ENCODE measurements around the gene KCNK13.
A peak's percentile ranks its signal among the peaks of the same experiment; 100 is the strongest.
"Not testable (repeated sequence)": the region's sequence is repeated elsewhere in the genome, so short reads cannot be mapped to it uniquely, and the experiment has no call there.

Gene KCNK13

DNA sequence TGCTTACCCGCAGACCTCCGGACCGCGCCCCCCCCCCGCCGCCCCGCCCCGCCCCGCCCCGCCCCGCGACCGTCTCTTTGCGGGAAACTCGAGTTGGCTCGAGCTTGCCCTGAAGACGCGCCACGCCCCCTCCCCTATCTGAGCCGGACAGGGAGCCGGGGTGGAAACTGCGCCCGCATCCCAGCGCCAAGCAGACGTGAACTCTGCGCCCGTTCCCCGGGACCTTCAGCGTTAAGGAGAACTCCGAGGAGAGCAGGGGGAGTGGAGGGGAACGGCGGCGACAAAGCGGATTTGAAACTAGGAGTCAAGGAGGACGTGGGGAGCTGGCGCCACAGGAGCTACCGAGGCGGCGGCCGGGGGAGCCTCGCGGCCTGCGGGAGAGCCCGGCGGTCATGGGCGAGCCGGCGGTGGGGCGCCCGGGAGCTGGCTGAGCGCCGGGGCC lies at the start of gene KCNK13:
Gene KCNK13 (plus strand): TSS at position 310 of the 442 bp plus-strand sequence. CDS start 212 bp downstream, outside the sequence.
- DNase-seq, result no peak

DNA sequence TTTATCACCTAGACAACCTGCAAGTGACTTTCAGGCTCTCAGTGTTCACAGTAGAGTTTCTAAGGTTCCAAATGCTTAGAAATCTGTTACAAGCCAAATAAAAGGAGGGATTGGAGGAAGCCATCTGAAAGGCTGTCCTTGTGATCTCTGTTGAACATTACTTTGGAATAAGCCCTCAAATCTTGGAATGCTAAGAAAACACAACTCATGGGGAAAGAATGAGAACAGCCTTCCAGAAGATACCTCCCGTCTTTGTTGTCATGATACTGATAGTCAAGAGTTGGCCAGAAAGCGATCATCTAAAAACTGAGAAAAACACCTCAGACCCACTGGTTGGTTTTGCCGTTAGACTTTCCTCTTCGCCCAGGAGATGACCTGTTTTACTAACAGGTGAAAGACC lies 44.4 kb upstream of the KCNK13 start:
- DNase-seq, result no peak

DNA sequence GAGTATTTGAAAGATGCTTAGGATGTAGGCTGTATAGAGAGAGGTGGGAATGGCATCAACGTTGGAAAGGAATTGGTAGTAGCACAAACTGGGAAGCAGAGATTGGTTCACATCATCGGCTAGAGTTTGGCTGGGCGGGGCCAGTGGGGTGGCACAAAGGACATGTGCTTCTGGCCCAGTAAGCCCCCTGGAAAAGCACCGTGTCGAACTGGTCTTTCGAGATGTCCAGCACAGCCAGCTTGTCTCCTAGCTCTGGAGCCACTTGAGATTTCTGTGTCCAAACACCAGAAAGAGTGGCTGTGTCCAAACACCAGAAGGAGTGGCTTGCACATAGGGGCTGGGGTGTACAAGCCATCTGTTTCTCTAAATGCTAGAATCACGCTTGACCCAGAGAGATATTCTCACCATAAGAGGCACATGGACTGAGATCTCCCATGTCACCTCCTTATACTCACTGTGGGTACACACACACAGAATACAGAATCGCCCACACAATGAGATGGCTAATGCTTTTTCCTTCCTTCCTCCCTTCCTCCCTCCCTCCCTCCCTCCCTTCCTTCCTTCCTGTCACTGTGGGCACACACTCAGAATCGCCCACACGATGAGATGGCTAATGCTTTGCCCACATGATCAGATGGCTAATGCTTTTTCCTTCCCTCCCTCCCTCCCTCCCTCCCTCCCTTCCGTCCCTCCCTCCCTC lies 41.8 kb upstream of the KCNK13 start:
- DNase-seq, result no peak

DNA sequence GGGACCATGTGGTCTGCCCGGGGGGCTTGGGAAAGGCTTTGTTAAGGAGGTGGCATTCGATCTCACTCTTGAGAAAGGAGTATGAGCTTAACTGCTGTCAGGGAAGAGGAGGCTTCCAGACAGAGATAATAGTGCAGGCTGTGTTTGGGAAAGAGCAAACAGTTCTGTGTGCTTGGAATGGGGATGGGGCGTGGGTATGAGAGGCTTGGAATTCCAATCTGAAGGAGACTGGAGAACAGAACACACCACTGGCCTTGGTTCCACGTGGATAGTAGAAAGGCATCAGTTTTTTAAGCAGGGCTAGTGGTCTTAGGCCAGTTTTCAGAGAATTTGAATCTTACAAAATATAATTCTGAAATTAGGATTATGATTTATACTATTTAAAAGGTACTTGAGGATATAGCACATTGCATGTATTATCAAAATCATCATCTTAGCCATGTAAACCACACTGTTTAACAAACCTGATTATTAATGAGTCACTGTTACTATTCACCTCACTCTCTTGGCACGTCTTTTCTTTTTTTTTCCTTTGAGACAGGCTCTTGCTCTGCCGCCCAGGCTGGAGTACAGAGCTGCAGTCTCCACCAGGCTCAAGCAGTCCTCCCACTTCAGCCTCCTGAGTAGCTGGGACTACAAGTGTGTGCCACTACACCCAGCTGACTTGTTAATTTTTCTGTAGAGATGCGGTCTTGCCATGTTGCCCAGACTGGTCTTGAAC lies 38.5 kb upstream of the KCNK13 start:
- DNase-seq, result no peak

DNA sequence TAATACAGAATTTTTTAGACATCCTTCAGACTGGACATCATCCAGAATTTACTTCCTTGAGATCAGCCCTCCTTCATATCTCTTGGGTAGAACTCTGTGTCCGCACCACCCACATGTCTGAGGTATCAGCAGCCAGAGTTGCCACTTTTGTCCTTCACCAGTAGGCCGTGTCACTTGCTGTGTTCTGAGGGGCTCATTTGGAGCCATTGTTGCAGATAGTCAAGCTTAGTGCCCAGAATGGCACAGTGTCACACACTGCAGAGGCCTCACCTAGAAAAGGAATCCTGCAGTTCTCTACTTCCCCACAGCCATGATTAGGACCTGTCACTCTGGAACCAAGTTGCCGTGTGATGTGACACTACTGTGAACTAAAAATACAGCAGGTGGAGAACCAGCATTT lies 36.9 kb upstream of the KCNK13 start:
- DNase-seq, result no peak

DNA sequence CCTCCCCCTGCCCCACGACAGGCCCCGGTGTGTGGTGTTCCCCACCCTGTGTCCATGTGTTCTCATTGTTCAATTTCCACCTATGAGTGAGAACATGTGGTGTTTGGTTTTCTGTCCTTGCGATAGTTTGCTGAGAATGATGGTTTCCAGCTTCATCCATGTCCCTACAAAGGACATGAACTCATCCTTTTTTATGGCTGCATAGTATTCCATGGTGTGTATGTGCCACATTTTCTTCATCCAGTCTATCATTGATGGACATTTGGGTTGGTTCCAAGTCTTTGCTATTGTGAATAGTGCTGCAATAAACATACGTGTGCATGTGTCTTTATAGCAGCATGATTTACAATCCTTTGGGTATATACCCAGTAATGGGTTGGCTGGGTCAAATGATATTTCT lies 35.2 kb upstream of the KCNK13 start:
- not testable (repeated sequence) for DNase-seq

DNA sequence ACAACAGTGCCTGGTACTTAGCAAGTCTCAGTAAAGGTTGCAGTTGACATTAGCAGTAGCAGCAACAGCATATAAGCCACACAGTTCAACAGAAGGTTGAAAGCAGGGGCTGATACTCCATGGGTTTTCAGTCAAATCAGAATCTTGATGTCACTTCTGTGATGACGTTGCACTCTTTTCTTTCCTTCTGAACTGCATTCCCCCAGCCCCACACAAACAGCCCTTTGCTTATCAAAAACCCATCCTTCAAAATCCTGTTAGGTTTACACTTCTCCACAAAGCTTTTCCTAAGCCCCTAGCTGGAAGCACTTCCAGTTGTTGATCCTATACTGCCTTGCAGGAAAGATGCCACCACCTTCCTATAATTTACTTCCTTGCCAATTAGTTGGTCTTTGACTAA lies 34.0 kb upstream of the KCNK13 start:
- no peak for DNase-seq

DNA sequence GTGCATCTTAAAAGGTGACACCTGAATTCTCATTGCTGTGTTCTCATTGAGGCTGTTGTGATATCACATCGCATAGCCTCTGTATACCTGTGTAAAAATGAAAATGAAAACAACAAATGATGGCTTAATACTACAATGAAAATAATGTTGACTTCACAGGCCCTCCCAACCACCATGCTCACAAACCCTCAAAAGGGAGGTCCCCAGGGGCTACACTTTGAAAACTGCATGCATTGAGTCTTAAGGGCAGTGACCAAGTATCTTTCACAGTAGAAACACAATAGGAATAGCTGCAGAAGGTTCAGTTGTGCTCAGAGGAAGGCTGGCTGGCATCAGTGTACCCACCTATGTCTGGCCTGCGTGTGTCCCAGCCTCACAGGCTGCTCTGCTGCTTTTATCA lies 27.6 kb upstream of the KCNK13 start:
- no peak for DNase-seq

DNA sequence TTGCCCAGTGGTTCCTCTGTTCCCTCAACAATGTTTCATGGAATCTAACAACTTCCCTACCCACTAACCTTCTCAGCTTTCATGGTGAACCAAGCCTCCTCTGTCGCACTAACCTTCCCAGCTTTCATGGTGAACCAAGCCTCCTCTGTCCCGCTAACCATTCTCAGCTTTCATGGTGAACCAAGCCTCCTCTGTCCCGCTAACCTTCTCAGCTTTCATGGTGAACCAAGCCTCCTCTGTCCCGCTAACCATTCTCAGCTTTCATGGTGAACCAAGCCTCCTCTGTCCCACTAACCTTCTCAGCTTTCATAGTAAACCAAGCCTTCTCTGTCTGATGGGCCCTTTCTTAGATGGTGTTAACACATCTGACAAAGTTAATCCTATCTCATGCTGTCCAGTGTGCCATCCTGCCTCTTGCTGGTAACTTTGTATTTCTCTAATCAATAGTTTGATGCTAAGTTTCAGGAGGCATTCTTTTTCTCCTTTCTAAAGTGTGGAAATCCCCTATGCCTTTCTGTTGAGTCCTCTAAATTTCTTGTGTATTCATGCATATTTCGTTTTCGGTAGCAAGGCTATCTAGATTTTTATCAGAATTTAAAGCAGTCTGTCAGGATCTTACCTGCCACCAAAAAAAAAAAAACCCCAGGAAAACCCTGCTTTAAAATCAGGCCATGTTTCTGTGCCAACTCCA lies 26.8 kb upstream of the KCNK13 start:
- DNase-seq, result no peak

DNA sequence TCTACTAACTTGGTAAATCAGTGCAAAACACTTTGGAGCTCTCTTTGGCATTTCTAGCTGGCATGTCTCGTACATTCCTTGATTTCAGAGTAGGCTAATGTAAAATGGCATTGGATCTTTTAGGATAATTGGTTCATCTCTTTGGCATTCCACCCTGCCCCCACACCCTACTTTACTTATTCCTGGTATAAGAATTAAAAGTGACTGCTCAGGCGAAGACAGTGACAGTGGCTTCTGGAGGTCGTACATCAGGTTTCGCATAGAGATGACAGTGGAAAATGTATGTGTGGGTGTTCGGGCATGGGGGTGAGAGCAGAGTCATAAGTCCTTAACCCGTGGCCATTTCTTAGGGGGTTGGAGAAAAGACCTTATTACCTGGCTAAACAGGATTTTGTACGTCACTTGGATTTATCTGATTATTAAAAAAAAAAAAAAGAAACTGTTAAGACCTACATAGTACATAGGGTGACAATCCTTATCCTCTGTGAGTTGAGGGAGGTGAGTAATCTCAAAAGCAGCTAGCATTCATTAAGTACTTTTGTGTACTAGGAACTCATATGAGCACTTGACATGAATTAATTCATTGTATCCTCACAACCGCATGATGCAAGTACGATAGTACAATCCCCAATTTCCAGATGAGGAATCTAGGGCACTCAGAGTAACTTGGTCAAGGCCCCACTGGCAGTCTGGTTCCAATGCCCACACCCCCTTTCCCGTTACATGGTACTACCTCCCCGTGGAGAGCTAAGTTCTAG lies 22.4 kb upstream of the KCNK13 start:
- DNase-seq, result no peak

DNA sequence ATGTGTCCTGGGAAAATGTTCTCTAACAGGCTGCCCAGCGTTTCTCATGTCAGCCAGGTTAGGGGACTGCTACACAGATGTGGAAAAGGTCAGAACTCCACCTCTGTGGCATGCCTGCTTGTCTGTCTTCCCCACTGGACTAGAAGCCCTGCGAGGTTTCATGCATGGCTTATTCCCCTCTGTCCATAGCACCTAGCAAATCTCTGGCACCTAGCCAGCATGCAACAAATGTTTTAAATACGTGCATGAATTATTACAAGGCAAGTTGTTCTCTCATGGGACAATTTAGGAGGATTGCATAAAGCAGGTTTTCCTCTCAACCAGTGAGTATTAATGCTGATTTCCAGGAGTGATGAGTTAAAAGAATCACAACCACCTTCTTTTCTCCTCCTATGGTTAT lies 21.4 kb upstream of the KCNK13 start:
- DNase-seq, result no peak

DNA sequence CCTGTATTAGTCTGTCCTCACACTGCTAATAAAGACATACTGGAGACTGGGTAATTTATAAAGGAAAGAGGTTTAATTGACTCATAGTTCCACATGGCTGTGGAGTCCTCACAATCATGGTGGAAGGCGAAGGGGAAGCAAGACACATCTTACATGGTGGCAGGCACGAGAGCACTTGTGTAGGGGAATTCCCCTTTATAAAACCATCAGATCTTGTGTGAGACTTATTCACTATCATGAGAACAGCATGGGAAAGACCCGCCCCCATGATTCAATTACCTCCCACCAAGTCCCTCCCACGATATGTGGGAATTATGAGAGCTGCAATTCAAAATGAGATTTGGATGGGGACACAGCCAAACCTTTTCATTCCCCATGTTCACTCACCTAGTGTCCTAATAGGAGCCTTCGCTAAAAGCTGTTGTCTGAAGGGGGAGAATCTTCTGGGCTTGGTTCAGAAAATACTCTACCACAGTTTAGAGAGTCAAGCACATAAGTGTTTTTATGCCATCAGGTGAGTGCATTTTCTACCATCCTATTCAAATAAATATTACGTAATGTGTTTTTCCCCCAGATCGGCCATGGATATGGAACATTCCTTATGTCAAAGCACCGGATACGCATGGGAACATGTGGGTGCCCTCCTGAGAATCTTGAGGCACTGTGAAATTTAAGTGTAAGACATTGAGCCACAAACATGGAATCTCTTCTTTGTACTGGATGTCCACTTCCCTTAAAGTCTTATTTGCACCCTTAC lies 19.1 kb upstream of the KCNK13 start:
- DNase-seq, result no peak

DNA sequence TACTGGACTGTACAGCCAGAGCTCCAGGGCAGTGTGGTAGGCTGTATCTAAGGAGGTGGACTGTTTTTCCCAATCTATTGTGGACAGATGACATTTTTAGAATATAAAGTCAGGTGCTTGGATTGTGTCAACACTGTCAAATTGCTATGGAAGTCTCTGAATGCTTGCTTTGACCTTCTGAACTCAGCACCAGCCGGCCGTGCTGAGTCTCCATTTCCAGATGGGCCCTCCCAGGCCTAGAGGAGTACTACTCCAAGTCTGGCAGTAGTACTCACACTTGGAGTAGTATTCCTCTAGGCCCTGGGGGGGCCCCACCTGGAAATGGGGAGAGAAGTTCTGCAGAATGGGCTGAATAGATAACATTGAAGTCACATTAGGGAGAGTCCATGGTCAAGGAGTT lies 16.2 kb upstream of the KCNK13 start:
- no peak for DNase-seq

DNA sequence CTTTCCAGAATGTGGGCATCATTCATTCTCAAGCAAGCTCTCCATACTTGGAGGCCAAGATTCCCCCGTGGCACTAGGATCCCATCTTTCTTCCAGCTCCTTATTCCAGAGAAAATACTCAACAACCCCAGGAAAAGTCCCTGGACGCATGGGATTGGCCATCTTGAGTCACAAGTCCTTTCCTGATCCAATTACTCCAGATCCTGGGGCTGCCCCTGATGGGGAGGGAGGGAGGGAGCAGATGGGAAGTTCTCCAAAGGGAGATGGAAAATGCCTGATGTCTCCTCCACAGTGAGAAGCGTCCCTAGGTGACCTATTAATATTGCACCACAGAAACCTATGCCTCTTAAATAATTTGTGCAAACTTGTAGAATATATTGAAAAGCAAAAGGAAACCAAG lies 12.4 kb upstream of the KCNK13 start:
- no peak for DNase-seq

DNA sequence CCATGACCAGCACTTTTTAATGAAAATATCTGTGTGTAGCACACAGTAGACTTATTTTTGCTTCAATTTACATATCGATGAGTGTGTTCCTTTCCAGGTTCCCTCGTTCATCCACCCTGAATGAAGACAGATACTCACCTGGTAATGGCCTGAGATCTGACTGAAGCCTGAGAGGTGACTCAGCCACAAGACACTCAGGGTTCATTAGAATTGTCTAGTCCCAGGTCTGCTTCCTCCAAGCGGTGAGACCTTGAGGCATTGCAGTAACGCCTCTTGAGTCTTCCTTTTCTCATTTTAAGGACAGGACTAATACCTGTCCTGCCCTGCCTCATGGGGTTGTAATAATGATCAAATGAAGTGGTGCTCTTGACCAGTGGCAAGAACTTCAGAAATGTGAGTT lies 11.5 kb upstream of the KCNK13 start:
- DNase-seq, result no peak

DNA sequence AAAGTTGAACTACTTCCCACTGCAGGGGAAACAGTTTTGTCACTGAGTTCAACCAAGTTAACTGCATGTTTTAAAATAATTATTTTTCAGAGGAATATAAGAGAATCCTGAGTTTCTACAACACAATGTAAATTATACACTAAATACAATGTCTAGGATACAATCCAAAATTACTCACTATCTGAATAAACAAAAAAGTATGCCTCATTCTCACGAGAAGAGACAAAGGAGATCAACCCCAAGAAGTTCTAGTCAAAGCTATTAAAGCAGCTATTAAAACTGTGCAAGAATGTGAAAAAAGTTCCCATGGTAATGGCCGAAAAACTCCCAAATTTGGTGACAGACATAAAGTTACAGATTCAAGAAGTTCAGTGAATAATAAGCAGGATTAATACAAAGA lies 8.8 kb upstream of the KCNK13 start:
- DNase-seq, result no peak

DNA sequence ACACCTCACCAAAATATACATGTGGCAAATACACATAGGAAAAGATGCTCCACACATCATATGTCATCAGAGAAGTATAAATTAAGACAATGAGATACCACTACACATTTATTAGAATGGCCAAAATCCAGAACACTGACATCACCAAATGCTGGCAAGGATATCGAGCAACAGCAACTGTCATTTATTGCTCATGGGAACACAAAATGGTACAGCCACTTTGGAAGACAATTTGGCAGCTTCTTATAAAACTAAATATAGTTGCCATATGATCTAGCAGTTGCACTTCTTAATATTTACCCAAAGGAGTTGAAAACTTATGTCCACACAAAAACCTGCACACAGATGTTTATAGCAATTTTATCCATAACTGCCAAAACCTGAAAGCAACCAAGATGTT lies 7.0 kb upstream of the KCNK13 start:
- DNase-seq, result no peak

DNA sequence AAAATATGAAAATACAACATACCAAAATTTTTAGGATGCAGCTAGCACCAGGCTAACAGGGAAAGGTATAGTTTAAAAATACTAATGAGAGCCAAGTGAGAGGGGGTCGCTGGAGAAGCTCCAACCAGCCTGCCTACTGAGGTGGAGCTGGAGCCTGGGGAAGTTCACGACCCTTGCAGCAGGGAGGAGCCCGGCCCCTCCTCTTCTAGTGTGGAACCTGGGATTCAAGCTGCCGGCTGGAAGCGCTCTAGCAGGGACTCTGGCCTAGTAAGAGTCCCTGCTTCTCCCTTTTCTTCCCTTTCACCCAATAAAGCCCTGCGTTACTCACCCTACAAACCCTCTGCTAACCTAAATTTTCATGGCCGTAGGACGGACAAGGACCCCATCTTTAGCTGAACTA lies 5.0 kb upstream of the KCNK13 start:
- DNase-seq, result no peak

DNA sequence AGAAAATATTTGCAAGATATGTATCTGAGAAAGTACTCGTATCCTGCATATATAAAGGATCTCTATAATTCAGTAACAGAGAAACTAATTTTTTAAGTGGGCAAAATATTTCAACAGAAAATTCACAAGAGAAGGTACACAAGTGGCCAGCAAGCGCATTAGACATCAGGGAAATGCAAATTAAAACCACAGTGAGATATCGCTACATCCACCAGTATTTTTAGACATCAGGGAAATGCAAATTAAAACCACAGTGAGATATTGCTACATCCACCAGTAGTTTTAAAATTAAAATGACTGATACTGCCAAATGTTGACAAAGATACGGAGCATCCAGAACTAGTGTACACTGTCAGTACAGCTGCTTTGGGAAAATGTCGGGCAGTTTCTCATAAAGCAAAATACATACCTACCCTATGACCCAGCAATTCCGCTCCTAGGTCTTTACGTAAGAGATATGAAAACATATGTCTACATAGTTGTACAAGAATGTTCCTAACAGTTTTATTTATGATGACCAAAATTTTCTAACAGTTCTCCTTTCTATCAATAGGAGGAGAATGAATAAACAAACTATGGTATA lies 2.8 kb upstream of the KCNK13 start:
- DNase-seq, result no peak

DNA sequence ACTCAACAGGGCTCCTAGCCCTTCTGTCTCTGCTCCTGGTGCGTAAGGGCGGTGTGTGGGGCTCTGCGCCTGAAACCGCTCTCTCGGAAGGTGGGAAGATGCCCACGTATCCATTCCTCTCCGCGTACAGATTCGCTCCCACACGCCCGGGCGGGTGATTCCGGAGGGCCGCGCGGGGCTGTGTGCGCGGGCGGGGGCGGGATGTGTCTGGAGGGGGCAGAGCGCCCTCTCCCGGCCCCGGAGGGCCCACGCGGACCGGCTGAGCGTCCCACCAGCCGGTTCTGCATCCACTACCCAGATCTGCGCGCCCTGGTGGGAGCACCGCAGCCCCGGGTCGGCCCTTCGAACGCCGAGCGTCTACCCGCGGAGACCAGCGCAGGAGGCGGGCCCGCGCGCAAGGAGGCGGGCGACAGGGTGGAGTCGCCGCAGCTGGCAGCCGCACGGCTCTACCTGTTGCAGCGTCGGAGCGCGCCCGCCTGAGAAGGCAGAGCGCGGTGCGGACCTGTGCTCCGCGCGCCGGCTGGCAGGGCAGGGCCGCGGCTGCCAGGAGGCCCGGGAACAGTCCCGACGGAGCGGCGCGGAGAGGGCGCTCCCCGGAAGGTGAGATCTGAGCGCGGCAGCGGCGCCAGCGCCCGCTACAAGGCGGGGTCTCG lies 1.4 kb upstream of the KCNK13 start:
- DNase-seq, result peak; percentile 23

DNA sequence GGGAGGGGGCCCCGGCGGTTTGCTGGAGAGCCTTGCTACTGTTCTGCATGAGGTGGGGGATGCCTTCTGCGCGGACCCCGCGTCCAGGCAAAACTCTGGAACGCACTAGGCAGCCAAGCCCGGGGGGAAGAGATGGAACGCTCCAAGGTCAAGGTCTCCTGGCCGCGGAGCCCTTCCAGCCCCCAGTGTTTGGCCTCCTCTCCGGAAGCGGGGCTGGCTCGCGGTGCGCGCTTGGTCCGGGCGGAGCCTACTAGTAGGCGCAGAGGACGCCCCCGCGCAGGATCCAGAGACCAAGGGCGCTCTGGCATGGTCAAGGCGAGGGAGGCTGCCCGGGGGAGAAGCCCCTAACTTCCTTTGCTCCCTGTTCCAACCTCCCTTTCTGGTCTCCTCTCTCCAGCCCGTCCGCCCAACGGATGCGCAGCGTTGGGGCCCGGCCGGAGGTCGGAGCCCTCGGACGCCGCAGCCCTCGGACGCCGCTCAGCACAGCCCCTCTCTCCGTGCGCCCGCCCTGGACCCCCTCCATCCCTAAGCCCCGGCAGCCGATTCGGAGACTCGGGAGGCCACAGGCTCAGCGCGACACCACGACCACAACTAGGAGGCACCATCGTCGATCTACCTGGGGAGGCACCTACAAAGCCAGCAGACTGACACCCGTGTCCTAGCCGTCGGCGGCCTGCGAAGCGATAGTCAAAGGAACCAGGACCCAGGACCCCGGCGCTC lies 669 bp upstream of the KCNK13 start:
- no peak for DNase-seq
